ENCODE data around the gene ULK4.
A peak's percentile ranks its signal among the peaks of the same experiment; 100 is the strongest.
"Not testable (repeated sequence)": the region's sequence is repeated elsewhere in the genome, so short reads cannot be mapped to it uniquely, and the experiment has no call there.

The ULK4 gene

DNA sequence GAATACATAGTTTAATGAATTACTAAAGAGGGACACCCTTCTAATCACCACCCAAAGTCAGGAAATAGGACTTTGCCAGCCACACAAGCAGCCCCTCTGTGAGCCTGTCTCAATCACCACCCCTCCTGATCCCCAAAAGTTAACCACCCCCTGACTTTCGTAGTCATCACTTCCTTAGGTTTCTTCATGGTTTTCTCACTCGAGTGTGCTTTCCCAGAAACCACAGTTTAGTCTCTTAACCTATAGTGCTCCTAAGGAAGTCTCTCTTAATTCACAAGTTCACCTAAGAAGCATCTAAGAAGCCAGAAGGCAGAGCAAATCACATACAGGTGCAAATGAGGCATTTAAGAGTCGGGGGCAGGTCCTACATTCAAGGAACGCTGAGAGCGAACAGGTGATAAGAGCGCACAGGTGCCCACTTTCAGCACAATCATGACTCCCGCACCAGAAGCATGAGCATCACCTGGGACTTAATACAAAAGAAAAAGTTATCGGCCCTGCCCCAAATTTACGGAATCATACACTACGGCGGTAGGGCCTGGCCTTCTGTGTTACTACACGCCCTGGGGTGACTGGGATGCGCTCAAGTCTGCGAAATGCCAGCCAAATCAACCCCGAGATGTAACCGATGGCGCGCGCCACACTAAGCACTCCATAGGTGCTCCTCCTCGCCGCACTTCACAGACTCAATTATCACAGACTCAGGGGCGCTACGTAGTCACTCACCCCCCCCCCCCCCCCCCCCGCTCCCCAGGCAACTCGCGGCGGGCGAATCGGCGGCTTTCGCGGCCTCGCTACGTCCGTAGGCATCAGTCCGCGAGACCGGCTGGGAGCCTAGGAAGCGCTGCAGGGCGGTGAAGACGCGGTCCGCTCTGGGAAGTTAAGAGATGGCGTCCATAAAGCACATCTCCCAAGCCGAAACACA lies 815 bp downstream of the ULK4 start:
- DNase-seq (ENCODE audit: low read depth), result peak; percentile 33

DNA sequence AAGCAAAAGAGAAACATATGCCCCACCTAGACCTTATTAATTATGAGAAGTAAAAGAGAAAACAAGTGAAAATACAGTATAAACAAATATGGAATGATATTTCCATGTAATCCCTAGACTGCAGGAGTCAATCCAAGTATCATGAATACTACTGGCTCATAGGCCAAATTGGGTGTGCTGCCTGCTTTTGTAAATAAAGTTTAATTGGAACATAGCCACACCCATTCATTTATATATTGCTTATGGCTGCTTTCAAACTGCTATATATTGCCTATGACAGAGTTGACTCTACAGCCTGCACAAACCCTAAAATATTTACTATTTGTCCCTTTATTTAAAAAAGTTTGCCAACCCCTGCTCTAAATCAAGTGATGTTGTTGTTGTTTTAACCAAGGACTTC lies 5.3 kb downstream of the ULK4 start:
- DNase-seq (ENCODE audit: low read depth), result no peak

DNA sequence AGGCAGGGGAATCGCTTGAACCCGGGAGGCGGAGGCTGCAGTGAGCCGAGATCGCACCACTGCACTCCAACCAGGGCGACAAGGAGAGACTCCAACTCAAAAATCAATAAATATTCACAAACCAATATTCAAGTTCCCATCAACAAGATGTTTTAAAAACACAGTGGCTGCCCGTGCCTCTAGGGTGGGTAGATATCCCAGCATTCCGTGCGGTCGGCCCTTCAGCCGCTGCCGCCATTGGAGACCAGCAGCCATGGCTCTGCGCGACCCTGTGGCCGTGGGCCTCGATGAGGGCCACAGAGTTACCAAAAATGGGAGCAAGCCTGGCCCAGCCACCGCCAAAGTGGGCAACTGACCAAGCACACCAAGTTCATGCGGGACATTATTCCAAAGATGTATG lies 6.7 kb downstream of the ULK4 start:
- DNase-seq (ENCODE audit: low read depth), result no peak

GRCh38 chr3:41943311-41943843 lies 18.5 kb downstream of the ULK4 start:
- DNase-seq (ENCODE audit: low read depth), result no peak

DNA sequence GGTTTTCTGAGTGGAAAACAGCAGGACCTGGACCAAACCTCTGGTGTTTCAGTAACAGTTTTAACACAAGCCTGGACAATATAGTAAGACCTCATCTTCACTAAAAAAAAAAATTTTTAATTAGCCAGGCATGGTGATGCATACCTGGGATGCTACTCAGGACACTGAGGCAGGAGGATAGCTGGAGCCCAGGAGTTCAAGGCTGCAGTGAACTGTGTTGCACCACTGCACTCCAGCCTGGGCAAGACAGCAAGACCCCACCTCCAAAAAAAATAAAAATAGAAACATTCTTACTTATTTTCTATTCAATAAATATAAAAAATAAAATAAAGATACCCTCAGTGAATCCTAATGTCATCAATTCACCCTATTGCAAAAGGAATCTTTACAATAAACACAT lies 21.5 kb downstream of the ULK4 start:
- no peak for DNase-seq (ENCODE audit: low read depth)

DNA sequence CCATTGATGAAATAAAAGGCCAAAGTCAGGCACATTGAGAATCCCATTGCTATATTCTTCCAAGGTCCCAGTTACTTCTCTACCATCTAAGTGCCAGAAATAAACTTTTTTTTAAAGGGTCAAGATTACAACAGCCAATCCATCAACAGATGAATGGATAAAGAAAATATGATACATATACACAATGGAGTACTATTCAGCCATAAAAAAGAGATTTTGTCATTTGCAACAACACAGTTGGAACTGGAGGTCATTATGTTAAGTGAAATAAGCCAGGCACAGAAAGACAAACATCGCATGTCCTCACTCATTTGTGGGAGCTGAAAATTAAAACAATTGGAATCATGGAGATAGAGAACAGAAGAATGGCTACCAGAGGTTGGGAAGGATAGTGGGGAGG lies 25.5 kb downstream of the ULK4 start:
- DNase-seq (ENCODE audit: low read depth), result no peak

DNA sequence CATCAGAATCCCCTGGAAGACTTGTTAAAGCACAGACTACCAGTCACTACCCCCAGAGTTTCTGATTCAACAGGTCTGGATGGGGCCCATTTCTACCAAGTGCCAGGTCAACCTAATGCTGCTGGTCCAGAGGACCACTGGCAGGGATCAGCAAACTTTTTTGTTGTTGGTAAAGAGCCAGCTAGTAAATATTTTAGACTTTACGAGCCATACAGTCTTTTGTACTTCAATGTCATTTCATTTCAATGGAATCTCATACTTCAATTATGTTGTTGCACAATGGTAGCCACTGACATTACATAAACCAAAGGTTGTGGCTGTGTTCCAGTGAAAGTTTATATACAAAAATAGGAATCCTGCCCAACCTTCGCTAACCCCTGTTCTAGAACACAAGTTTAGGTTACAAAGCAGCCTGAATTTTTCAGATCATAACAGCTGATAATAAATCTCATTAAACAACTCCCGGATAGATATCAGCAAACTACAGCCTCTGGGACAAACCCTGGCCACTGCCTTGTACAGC lies 28.7 kb downstream of the ULK4 start:
- no peak for DNase-seq (ENCODE audit: low read depth)

- DNase-seq (ENCODE audit: low read depth), result no peak
These were observed 29.4 kb downstream of the ULK4 start for GRCh38 chr3:41932464-41932863.

- no peak for DNase-seq (ENCODE audit: low read depth)
These were observed 41.4 kb downstream of the ULK4 start for GRCh38 chr3:41920406-41920965.

DNA sequence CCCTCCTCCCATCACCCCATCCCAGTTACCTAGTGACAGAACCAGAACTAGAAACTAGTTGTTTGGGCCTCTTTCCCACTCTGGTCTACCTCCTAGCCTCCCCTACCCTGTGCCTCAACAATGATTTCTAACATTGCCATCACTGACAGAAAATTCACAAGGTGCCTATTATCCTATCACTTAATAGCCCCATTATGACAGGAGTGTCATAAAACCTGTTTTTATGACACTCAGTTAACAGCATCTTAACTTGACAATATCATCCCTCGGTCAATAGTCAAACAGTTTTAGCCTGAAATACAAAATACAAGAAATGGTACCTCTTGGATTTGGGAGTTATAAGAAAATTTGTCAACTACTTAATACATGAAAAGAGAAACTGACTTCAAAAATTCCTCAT lies 46.5 kb downstream of the ULK4 start:
- DNase-seq (ENCODE audit: low read depth), result no peak

DNA sequence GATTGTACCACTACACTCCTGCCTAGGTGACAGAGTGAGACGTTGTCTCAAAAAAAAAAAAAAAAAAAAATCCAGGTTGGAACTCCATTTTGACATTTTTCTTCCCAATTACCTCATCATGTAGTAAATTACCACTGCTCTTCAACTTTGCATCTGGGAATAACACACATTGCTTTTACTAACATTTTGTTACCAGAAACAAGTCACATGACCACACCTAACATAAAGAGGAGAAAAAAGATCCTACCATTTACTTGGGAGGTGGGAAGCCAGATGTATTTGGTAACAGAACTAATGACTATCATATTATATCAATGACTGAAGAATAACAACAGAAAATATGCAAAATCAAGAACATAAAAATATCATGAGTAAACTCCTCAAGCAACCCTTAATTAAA lies 49.6 kb downstream of the ULK4 start:
- no peak for DNase-seq (ENCODE audit: low read depth)

- DNase-seq (ENCODE audit: low read depth), result no peak
These were observed 54.4 kb downstream of the ULK4 start for GRCh38 chr3:41907330-41908073.

DNA sequence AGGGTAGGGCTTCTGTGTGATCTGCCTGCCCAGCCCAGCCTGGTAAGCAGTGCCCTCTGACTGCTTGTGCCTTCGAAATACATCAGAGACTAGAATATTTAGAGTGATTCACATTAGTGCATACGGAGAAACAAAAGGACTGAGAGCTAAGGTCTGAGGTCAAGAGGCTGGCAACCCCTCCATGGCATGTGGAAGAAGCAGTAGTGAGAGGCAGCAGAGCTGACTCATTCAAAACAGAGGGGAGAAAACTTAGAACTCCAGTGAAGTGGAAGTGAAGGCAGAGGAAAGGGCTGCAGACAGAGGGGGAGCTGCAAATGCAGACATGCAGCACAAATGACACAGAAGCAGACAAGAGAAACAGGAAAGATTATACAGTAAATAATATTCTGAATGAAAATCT lies 61.6 kb downstream of the ULK4 start:
- no peak for DNase-seq (ENCODE audit: low read depth)

DNA sequence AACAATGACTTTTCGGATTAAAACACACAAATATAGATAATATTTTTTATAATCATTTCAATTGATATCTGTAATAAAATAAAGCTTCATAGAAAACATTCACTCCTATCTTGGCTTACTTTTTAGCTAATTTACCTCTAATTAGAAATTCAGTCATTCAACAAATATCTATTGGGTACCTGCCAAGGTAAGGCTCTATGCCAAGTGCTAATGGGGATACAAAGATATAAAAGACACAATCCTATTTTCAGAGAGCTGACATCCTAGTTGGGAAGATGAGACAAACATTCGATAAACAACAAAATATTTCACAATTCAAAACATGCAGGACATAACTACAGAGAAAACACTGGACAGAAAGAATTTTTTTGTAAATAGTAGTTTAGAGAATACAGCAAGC lies 63.3 kb downstream of the ULK4 start:
- no peak for DNase-seq (ENCODE audit: low read depth)

DNA sequence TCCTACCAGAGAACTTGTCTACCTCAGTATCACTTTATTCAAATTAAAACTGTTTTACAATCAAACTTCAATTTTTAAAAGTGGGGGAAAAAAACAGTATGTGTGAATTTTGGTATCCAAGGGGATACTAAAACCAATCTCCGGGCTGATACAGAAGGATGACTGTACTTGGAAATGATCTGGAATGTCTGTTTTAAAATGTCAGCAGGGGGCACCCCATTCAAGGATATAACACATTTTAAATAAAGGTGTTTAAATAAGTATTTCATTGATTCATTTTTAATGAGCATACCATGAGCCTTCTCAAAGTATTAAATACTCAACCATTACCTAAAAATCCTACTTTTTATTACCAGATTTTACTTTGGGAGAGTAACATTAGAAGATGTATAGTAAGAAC lies 67.9 kb downstream of the ULK4 start:
- no peak for DNase-seq (ENCODE audit: low read depth)

- DNase-seq (ENCODE audit: low read depth), result no peak
These were observed 73.4 kb downstream of the ULK4 start for GRCh38 chr3:41888368-41889076.

DNA sequence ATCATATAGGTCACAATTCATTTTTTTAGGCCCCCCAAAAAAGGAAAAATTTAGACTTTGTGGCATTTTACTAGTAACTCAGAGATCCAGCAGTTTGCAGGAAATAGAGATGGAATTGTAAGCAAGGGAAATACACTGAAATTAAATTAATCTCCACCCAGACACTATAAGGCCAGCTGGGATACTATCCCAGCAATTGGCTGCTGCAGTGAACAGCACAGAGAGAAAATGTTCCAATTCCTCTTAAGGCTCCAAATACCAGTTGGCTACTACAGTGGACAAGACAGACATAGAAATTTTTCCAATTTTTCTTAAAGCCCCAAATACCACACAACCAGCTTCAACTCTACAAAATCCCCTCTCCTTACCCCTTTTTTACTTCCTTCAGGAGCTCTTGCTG lies 78.9 kb downstream of the ULK4 start:
- no peak for DNase-seq (ENCODE audit: low read depth)

DNA sequence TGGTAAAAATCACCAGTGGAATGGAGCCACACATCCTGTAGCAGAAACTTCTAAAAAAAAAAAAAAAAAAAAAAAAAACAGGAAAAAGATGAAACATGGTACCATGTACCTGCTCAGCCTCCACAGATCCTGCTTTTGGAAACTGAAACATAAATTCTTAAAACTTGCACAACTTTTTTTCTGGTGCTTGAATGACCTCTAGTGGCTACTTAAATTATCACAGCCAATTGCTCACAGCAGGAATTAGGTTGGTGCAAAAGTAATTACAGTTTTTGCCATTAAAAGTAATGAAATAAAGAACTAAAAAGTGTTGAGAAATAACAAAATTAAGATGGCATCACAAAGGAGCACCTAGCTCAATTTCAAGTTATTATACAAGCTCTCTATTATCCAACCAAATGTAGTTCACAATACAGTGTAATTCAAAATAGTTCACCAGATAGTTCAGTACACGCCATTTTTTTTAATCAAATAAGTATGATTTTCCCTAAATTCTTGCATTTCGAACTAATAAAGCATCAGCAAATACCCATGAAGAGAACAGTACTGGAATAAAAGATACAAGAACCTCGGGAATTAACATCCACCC lies 80.6 kb downstream of the ULK4 start:
- DNase-seq (ENCODE audit: low read depth), result no peak

GRCh38 chr3:41880387-41880786 lies 81.5 kb downstream of the ULK4 start:
- DNase-seq (ENCODE audit: low read depth), result no peak

DNA sequence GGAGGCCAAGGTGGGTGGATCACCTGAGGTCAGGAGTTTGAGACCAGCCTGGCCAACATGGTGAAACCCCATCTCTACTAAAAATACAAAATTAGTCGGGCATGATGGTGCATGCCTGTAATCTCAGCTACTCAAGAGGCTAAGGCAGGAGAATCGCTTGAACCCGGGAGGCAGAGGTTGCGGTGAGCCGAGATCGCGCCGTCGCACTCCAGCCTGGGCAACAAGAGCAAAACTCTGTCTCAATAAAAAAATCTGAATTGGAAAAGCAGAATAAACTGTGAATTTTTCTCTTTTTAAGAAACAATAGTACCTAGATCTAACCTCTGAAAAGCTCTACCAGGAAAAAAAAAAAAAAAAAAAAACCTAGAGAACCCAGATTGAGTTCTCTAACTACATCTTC lies 84.2 kb downstream of the ULK4 start:
- not testable (repeated sequence) for DNase-seq (ENCODE audit: low read depth)

GRCh38 chr3:41874022-41874421 lies 87.9 kb downstream of the ULK4 start:
- no peak for DNase-seq (ENCODE audit: low read depth)

DNA sequence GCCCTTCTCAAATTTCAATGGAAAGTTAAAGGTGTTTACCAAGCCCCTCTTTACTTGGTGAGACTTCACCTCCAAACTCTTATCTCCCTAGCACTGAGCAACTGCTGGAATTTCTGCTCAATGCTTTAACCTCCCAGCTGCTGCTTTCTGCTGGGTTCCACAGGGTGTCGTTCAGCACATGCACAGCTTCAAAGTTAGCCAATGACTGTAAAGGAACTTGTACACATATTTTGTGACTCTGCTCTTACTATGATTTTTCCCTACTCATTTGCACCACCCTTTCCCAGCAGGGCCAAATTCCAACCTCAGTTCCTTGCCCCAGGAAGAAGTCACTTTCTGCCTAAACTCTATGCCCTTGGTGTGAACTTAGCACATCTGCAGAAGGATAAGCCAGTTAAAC lies 89.7 kb downstream of the ULK4 start:
- no peak for DNase-seq (ENCODE audit: low read depth)

All from stimulated activated CD8-positive, alpha-beta memory T cell treated with anti-CD3 and anti-CD28 coated beads, Interleukin-4, amount 100 ng/mL, for 24 hours (primary cell).